Activated CD4-positive, alpha-beta T cell treated with anti-CD3 and anti-CD28 coated beads, Interleukin-2, Interleukin-4, amounts not matched to agents 100 ng/mL and 50 ng/mL, durations not matched to agents 16 hours and 8 hours (primary cell): ENCODE results near the gene C19orf33.
A peak's percentile ranks its signal among the peaks of the same experiment; 100 is the strongest.
"Not testable (repeated sequence)": the region's sequence is repeated elsewhere in the genome, so short reads cannot be mapped to it uniquely, and the experiment has no call there.

Source experiments
- DNase-seq: peaks from one replicate; pipeline ENCODE4 v3.0.0-alpha.2; 2020; ENCODE audit warnings: low spot score

Gene C19orf33

GRCh38 chr19:38303517-38304351 is at the start of gene C19orf33:
TSS of gene C19orf33 (plus strand) at chr19:38304251. CDS start at chr19:38304262, 11 bp downstream.
- DNase-seq, result no peak

GRCh38 chr19:38255383-38256014 is 48.6 kb upstream of the C19orf33 start:
- DNase-seq, result no peak

- DNase-seq, result not testable (repeated sequence)
These were observed 42.1 kb upstream of the C19orf33 start for GRCh38 chr19:38261942-38262341.

GRCh38 chr19:38262585-38263268 is 41.3 kb upstream of the C19orf33 start:
- no peak for DNase-seq

- peak; percentile 39 for DNase-seq
These were observed 40.2 kb upstream of the C19orf33 start for GRCh38 chr19:38263689-38264485.

GRCh38 chr19:38264486-38265212 is 39.4 kb upstream of the C19orf33 start, which contains the start of gene SPINT2:
TSS of gene SPINT2 (plus strand) at chr19:38264573. CDS start at chr19:38264893, 320 bp downstream.
- DNase-seq, result peak; percentile 9

GRCh38 chr19:38265213-38265861 is 38.7 kb upstream of the C19orf33 start:
- no peak for DNase-seq

GRCh38 chr19:38265921-38266429 is 38.1 kb upstream of the C19orf33 start:
- DNase-seq, result no peak

GRCh38 chr19:38266981-38267597 is 37.0 kb upstream of the C19orf33 start:
- no peak for DNase-seq

- no peak for DNase-seq
These were observed 36.1 kb upstream of the C19orf33 start for GRCh38 chr19:38267761-38268483.

- no peak for DNase-seq
These were observed 35.5 kb upstream of the C19orf33 start for GRCh38 chr19:38268539-38268938.

GRCh38 chr19:38270587-38271167 is 33.4 kb upstream of the C19orf33 start:
- DNase-seq, result no peak

- no peak for DNase-seq
These were observed 30.6 kb upstream of the C19orf33 start for GRCh38 chr19:38273499-38273898.

- DNase-seq, result no peak
These were observed 29.3 kb upstream of the C19orf33 start for GRCh38 chr19:38274739-38275138.

- no peak for DNase-seq
These were observed 27.0 kb upstream of the C19orf33 start for GRCh38 chr19:38276942-38277517.

GRCh38 chr19:38277549-38277948 is 26.5 kb upstream of the C19orf33 start:
- DNase-seq, result no peak

GRCh38 chr19:38277969-38278680 is 25.9 kb upstream of the C19orf33 start:
- no peak for DNase-seq

- no peak for DNase-seq
These were observed 25.3 kb upstream of the C19orf33 start for GRCh38 chr19:38278751-38279150.
